ENCODE results near the gene GLG1.

GLG1 gene

GRCh38 chr16:74501484-74502478 lies 105.1 kb downstream of the GLG1 start:
- no peak for TF ChIP-seq TAF1 (IDR thresholded peaks at IDR 0.05; ENCODE audit: borderline replicate concordance, insufficient read depth, low read length)
- no peak for TF ChIP-seq POLR2AphosphoS5 (IDR thresholded peaks at IDR 0.05; ENCODE audit: low read depth, low read length)

GRCh38 chr16:74500907-74501306 lies 106.0 kb downstream of the GLG1 start:
- TF ChIP-seq SIN3A (IDR thresholded peaks at IDR 0.05; ENCODE audit: borderline replicate concordance, insufficient read depth, low read length), result no peak
- TF ChIP-seq REST (IDR thresholded peaks at IDR 0.05; ENCODE audit: insufficient read depth in 1 of 2, low read depth in 2 of 2, low read length in 2 of 2), result no peak

GRCh38 chr16:74499114-74499513 lies 107.8 kb downstream of the GLG1 start:
- TF ChIP-seq SIN3A (IDR thresholded peaks at IDR 0.05; ENCODE audit: borderline replicate concordance, insufficient read depth, low read length) (no peak), TAF1 (IDR thresholded peaks at IDR 0.05; ENCODE audit: borderline replicate concordance, insufficient read depth, low read length) (no peak), REST (IDR thresholded peaks at IDR 0.05; ENCODE audit: insufficient read depth in 1 of 2, low read depth in 2 of 2, low read length in 2 of 2) (no peak), FOXP2 (optimal IDR thresholded peaks at IDR 0.05; ENCODE audit: borderline replicate concordance, extremely low read depth, extremely low read length, insufficient read depth) (no peak), POLR2AphosphoS5 (IDR thresholded peaks at IDR 0.05; ENCODE audit: low read depth, low read length) (no peak)

- TF ChIP-seq TAF1 (IDR thresholded peaks at IDR 0.05; ENCODE audit: borderline replicate concordance, insufficient read depth, low read length), result no peak
- TF ChIP-seq FOXP2 (optimal IDR thresholded peaks at IDR 0.05; ENCODE audit: borderline replicate concordance, extremely low read depth, extremely low read length, insufficient read depth), result no peak
- TF ChIP-seq SIN3A (IDR thresholded peaks at IDR 0.05; ENCODE audit: borderline replicate concordance, insufficient read depth, low read length), result no peak
- no peak for TF ChIP-seq REST (IDR thresholded peaks at IDR 0.05; ENCODE audit: insufficient read depth in 1 of 2, low read depth in 2 of 2, low read length in 2 of 2)
- TF ChIP-seq POLR2AphosphoS5 (IDR thresholded peaks at IDR 0.05; ENCODE audit: low read depth, low read length), result no peak
Measured at GRCh38 chr16:74497761-74498160, 109.2 kb downstream of the GLG1 start.

GRCh38 chr16:74496054-74496453 lies 110.9 kb downstream of the GLG1 start:
- no peak for TF ChIP-seq TAF1 (IDR thresholded peaks at IDR 0.05; ENCODE audit: borderline replicate concordance, insufficient read depth, low read length)
- no peak for TF ChIP-seq FOXP2 (optimal IDR thresholded peaks at IDR 0.05; ENCODE audit: borderline replicate concordance, extremely low read depth, extremely low read length, insufficient read depth)
- TF ChIP-seq POLR2AphosphoS5 (IDR thresholded peaks at IDR 0.05; ENCODE audit: low read depth, low read length), result no peak
- TF ChIP-seq SIN3A (IDR thresholded peaks at IDR 0.05; ENCODE audit: borderline replicate concordance, insufficient read depth, low read length), result no peak
- no peak for TF ChIP-seq REST (IDR thresholded peaks at IDR 0.05; ENCODE audit: insufficient read depth in 1 of 2, low read depth in 2 of 2, low read length in 2 of 2)

Measured in PFSK-1 (cell line).